HG02623 (cell line): Measurements from ENCODE around the gene S100A14.
A peak's percentile ranks its signal among the peaks of the same experiment; 100 is the strongest.

Experiments
- ATAC-seq: cut with Tn5 transposase; IDR thresholded peaks from one replicate; pipeline ENCODE4 v1.9.1; 2021; ENCODE audit warnings: moderate library complexity; ENCODE audit not compliant: unreplicated experiment

The S100A14 gene

GRCh38 chr1:153639280-153639679 lies 23.2 kb upstream of the S100A14 start:
- no peak for ATAC-seq

- no peak for ATAC-seq
Measured at GRCh38 chr1:153638261-153638660, 22.1 kb upstream of the S100A14 start.

DNA sequence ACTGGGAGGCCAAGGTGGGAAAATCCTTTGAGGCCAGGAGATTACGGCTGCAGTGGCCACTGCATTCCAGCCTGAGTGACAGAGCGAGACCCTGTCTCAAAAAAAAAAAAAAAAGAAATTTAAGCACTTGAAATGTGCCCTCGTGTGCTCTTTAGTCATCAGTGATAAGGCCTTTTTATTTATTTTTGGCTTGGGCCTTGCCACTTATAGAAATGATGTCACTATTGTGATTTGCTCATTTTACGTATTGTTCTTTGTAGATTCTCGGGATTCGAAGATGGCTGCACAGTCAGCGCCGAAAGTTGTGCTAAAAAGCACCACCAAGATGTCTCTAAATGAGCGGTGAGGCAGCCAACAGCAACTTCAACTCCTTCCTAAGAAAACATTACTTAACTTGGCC lies 20.2 kb upstream of the S100A14 start:
- ATAC-seq = no peak

GRCh38 chr1:153635872-153636271 lies 19.7 kb upstream of the S100A14 start:
- ATAC-seq = no peak

DNA sequence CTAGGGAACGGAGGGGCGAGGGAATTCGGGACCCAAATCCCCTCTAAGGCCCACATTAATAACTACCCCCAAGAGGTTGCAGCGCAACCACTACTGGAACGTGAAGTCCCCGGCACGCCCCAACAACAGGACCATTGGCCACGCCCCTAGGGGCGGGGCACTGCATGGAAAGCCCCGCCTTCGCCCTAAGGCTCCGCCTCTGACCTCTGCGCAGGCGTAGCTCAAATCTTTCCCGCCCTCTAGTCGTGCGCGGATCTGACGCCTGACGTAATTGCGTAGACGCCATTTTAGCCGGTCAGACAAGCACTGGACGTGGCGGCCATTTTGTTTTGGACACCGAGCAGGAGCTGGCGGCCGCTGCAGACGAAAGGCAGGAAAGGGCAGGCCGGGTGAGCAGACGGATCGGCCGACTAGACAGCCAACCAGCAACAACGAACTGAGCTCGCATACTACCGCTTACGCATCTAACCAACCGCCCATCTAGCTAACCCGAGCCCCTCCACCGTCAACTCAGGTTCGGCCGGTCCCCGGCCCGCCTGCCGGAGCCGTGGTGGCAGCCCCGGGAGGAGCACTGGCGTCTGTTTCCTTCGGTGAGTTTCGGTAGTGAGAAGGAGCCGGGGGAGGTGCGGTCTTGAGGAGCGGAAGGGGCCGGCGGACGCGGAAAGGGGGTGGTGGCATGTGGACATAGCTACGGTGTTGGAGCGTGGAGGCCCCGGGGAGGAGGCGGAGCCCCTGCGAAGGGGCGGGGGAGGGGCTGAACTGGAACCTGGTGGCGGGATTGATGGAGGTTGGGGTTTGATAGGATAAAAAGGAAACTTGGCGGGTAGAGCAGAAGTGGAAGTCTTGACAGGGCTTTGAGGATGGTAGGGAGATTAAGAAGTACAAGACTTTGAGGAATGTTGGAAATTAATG lies 17.9 kb upstream of the S100A14 start, which contains the start of gene CHTOP:
Gene CHTOP, plus strand, starts transcription at position 313 of the 912 bp plus-strand sequence. CDS start 2,523 bp downstream, outside the sequence.
- ATAC-seq = peak; percentile 84

- ATAC-seq = no peak
Measured at GRCh38 chr1:153633161-153633753, 17.1 kb upstream of the S100A14 start.

- ATAC-seq = no peak
Measured at GRCh38 chr1:153631047-153632022, 15.2 kb upstream of the S100A14 start.

DNA sequence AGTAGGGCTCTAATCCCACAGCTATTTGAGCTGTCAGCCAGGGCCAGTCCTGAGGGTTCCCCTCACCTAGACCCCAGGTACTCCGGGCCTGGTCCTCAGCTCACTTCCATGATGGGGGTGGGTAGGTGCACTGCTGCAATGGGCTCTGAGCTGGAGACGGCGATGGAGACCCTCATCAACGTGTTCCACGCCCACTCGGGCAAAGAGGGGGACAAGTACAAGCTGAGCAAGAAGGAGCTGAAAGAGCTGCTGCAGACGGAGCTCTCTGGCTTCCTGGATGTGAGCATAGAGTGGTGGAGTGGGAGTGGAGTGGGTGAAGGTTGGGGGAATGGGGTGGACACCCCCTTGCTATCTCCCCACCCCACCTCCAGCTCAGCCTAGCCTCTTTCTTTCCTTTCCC lies 14.3 kb upstream of the S100A14 start:
- no peak for ATAC-seq

GRCh38 chr1:153629971-153630370 lies 13.8 kb upstream of the S100A14 start:
- no peak for ATAC-seq

DNA sequence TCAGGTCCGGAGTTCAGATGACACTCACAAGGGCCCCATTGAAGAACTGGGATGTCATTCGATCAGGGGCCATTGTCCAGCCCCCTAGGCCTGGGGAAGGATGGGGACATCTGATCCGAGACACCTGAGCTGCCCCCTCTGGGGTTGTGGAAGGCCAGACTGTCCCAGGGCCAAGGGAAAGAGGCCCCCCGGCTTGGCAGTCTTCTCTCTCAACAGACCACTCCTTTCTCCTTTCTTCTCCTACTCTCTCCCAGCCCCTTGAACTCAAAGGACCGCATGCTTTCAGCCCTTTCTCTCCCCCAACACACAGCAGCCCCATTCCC lies 13.2 kb upstream of the S100A14 start:
- ATAC-seq = no peak

- no peak for ATAC-seq
Measured at GRCh38 chr1:153628638-153629342, 12.7 kb upstream of the S100A14 start.

- no peak for ATAC-seq
Measured at GRCh38 chr1:153627715-153628626, 11.8 kb upstream of the S100A14 start, which contains the start of gene S100A1. S100A1 (plus strand) TSS chr1:153628434; CDS start chr1:153630522, 2,088 bp downstream.

GRCh38 chr1:153626904-153627714 lies 11.0 kb upstream of the S100A14 start, which contains the start of gene S100A13:
S100A13 (minus strand) TSS chr1:153627505; CDS start chr1:153626472, 1,033 bp downstream.
- no peak for ATAC-seq

DNA sequence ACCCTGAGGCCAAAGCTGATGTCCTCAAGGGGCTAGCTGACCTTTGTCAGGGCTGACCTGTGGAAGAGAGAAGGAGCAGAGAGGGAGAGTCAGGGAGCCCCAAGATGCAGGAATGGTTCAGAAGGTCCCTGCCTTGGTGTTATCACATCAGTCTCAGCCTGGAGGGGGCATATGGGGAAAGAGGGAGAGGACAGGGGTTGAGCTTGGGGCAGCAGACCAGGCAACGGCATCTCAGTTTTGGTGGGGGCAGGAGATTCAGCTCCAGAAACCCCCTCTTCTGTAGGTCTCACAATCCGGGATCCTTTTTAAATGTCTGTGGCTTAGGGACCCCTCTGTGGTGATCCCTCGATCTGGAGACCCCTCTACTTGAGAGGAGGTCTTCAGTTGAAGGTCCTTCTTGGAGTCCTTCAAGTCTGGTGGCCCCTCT lies 10.4 kb upstream of the S100A14 start:
- ATAC-seq = no peak

- ATAC-seq = no peak
Measured at GRCh38 chr1:153624965-153625611, 9.0 kb upstream of the S100A14 start.

- no peak for ATAC-seq
Measured at GRCh38 chr1:153623101-153623500, 7.0 kb upstream of the S100A14 start.

- ATAC-seq = no peak
Measured at GRCh38 chr1:153619171-153619570, 3.0 kb upstream of the S100A14 start.

DNA sequence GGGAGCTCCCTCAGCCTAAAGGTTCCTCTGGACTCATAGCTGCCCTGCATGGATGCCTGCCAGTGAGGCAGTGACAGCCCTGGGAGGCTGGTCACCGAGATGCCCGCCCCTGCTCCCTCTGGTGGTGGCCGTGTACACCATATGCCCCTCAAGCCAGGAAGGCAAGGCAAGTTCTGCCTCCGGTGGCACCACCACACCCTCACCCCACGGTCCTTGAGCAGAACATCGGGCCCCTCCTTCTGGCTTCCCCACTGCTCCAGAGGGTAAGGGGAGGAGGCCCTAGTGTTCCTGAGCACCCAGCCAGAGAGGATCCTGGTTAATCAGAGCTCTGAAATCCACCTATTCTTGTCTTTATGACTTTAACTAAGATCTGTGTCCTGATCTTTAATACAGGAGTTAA lies 1.5 kb upstream of the S100A14 start:
- ATAC-seq = peak; percentile 55
